ENCODE results near the gene PPFIA1.
"Not testable (repeated sequence)": the region's sequence is repeated elsewhere in the genome, so short reads cannot be mapped to it uniquely, and the experiment has no call there.

PPFIA1 gene

DNA sequence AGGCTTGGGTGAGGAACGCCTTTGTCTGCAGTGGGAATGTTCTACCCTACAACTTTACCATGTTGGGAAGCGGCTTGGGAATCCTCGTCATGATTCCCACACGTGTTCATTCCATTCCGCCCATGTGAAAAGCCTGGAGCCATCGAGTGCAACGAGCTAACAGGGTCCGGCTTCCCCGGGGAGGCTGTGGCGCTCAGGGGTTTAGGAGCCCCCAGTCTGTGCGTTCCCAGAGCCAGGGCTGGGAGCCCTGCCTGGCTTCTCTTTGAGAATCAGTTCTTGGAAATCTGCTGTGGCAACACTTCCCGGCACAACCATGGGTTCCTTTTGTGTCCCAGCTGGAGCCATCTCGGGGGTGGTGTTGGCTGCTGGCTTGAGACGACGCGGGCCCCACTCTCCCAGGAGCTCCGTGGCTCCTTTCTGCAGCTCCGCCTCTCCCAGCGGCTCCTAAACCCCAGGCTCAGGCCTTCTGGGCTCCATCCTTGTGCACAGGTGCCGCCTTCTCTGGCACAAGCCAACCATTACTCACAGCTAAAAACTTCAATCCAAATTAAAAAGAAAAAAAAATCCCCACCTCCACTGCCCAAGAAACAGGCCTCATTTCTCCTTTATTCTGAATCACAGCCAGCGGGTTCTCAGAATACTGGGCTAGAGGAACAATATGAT lies 18.7 kb upstream of the PPFIA1 start:
- DNase-seq (ENCODE audit: low read depth in 2 of 2) = no peak

GRCh38 chr11:70252844-70253243 lies 17.6 kb upstream of the PPFIA1 start:
- no peak for DNase-seq (ENCODE audit: low read depth in 2 of 2)

- DNase-seq (ENCODE audit: low read depth in 2 of 2) = no peak
These were observed 14.9 kb upstream of the PPFIA1 start for GRCh38 chr11:70255477-70256116.

DNA sequence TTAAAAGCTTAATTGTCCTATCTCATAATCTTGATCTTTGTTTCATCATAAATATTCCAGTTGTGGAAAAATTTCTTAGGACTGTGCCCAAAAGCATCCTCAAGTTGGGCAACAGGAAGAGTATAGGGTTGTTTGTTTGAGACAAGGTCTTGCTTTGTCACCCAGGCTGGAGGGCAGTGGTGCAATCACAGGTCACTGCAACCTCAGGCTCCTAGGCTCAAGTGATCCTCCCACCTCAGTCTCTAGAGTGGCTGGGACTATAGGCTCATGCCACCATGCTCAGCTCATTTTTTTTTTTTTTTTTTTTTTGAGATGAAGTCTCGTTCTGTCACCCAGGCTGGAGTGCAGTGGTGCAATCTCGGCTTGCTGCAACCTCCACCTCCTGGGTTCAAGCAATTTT lies 11.4 kb upstream of the PPFIA1 start:
- DNase-seq (ENCODE audit: low read depth in 2 of 2) = not testable (repeated sequence)

DNA sequence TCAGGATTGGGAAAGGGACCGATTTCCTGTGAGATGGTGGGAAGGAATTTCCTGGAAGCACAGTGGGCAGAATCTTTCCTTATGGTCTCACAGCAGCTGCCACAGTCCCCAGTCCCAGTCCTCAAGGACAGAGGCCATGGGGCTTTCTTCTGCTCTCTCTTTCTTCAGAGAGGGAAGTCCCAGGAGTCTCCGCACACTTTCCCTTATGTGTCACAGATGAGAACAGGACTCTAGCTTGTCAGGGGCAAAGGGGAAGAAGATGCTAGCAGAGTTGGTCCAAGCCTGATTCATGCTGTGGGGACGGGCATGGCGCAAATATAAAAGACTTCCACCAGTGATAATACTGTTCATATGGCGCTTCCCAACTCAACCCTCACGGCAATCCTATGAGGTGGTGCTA lies 7.5 kb upstream of the PPFIA1 start:
- no peak for DNase-seq (ENCODE audit: low read depth in 2 of 2)

DNA sequence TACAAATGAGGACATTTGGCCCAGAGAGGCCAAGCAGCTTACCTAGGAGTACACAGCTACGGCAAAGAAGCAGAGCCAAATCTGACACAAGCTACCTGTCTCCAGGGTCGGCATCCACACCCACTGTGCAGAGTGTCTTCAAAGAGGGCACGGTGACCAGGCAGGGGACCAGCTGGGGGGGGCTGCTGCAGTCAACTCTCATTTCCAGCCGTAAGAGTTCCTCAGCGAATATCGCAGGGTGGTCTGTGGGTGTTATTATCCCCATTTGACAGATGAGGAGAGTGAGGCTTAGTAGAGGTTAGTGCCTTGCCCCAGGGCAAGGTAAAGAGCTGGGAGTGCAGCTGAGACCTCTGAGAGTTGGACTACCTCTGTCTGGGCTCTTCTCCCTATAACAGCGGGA lies 7.1 kb upstream of the PPFIA1 start:
- DNase-seq (ENCODE audit: low read depth in 2 of 2) = no peak

GRCh38 chr11:70265341-70265740 lies 5.1 kb upstream of the PPFIA1 start:
- DNase-seq (ENCODE audit: low read depth in 2 of 2) = no peak

- DNase-seq (ENCODE audit: low read depth in 2 of 2) = no peak
These were observed 3.0 kb upstream of the PPFIA1 start for GRCh38 chr11:70267405-70267950.

DNA sequence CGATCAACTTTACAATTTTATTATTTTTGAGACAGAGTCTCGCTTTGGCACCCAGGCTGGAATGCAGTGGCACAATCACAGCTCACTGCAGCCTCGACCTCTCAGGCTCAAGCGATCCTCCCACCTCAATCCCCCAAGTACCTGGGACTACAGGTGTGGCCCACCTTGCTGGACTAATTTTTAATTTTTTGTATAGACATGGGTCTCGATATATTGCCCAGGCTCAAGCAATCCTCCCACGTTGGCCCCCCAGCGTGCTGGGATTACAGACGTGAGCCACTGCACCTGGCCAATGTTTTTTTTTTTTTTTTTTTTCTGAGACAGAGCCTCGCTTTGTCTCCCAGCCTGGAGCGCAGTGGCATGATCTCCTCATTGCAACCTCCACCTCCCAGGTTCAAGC lies 2.0 kb upstream of the PPFIA1 start:
- no peak for DNase-seq (ENCODE audit: low read depth in 2 of 2)

GRCh38 chr11:70270877-70271648 lies 573 bp downstream of the PPFIA1 start:
- DNase-seq (ENCODE audit: low read depth in 2 of 2) = peak; percentile 13 to 30

DNA sequence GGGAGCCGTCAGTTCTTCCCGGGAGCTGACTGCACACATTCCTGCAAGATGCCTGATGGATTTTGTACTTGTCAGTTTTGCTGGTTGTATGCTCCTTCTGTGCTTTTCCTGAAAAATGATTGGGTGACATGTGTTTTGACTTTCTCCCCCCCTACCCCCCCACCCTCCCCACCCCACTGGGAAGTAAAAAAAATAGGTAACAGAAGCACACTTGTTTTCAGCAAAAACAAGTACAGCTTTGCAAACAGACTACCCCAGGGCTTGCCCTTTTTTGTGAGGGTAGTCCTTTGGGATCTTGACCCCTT lies 1.1 kb downstream of the PPFIA1 start:
- no peak for DNase-seq (ENCODE audit: low read depth in 2 of 2)

- no peak for DNase-seq (ENCODE audit: low read depth in 2 of 2)
These were observed 1.5 kb downstream of the PPFIA1 start for GRCh38 chr11:70272009-70272408.

DNA sequence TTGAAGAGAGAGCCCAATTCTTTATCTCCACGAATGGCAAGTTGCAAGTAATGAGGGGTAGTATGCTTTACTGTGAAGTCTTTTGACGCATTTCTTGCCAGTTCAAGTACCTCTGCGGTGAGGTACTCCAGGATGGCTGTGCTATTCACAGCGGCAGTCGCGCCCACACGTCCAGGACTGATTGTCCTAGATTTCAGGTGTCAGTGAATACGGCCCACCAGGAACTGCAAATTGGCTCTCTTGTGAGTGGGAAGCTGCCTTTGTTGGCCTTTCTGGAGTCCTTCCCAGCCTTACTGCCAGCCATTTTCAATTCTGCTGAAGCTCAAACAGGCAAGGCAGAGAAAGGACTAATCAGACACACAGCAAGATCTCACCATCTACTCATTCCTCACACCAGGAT lies 8.5 kb downstream of the PPFIA1 start:
- no peak for DNase-seq (ENCODE audit: low read depth in 2 of 2)

DNA sequence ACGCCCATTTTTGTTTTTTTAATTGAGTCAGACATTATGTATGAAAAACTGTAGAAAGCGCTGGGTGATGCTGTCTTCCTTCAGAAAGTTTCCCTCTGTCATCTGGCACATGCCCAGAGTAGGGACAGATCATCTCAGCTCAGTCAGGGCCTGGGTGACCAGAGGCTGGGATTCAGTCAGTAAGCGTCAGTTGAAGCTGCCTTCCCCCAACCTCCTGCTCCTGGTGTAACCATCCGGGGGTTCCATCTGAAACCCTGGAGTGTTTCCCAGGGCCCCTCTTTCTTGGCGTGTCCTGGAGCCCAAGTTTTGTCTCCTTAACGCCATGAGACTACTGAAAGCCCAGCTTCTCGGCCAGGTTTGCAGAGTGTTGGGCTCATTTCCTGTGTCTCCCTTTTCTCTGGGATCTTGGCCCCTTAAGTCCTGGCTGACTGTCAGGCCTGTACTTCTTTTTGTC lies 10.7 kb downstream of the PPFIA1 start:
- no peak for DNase-seq (ENCODE audit: low read depth in 2 of 2)

GRCh38 chr11:70282012-70282411 lies 11.5 kb downstream of the PPFIA1 start:
- no peak for DNase-seq (ENCODE audit: low read depth in 2 of 2)

DNA sequence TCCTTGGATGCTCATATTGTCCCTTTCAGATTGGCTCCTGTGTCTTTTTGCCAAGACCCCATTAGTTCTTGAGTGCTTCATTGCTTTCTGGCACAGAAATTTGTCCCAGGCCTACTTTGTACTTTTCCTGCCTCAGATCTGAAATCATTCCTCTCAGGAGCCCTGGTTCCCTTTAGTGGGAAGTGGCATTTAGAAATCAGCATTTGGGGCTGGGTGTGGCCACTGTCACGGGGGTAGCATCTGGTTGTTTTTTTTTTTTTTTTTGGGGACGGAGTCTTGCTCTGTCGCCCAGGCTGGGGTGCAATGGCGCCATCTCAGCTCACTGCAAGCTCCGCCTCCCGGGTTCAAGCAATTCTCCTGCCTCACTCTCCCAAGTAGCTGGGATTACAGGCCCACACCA lies 18.2 kb downstream of the PPFIA1 start:
- DNase-seq (ENCODE audit: low read depth in 2 of 2) = no peak

- DNase-seq (ENCODE audit: low read depth in 2 of 2) = no peak
These were observed 19.1 kb downstream of the PPFIA1 start for GRCh38 chr11:70289582-70289981.

DNA sequence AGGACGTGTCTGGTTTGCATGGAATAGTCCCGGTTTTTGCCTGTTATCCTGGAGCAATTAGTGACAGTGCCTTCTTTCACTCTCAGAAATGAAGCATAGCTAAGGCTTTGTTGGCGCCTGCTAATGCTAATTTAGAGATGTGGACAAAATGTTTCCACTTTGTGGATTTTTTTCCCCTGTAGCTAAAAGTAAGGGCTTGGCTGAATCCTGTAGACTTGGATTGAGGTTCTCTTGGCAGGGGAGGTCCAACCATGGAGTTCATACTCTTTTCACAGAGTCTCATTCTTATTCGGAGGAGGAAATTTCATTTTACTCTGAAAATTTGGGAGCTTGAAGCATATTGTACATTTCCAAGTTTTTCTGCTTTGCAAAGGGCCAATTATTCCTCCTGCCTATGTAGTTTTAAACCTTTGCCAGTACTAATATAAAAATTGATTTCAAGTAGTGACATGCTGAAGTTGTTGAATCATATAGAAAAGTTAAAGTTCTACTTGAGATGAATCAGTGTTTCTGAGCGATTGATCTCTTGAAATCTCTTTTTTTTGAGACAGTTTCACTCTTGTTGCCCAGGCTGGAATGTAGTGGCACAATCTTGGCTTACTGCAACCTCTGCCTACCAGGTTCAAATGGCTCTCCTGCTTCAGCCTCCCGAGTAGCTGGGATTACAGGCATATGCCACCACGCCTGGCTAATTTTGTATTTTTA lies 20.0 kb downstream of the PPFIA1 start:
- no peak for DNase-seq (ENCODE audit: low read depth in 2 of 2)

GRCh38 chr11:70292166-70292565 lies 21.7 kb downstream of the PPFIA1 start:
- DNase-seq (ENCODE audit: low read depth in 2 of 2) = no peak

DNA sequence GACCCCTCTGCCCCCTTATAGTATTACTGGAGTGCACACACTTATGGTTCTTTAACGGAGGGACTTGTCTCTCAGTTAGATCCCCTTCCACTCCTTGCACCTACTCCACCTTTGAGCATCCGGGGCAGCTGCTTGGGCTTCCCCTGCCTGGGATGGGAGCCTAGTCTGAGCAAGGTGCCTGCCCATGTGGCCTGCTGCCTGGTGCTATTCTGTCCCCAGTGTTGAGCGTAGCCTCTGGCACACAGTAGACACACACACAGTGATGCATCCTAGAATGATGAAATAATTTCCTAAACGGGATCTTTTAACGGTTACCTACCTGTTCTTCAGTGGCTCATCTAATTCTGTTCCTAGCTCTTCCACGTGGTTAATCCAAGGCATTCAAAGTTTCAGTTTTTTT lies 22.4 kb downstream of the PPFIA1 start:
- no peak for DNase-seq (ENCODE audit: low read depth in 2 of 2)

GRCh38 chr11:70295166-70295565 lies 24.7 kb downstream of the PPFIA1 start:
- DNase-seq (ENCODE audit: low read depth in 2 of 2) = not testable (repeated sequence)

- DNase-seq (ENCODE audit: low read depth in 2 of 2) = no peak
These were observed 26.2 kb downstream of the PPFIA1 start for GRCh38 chr11:70296681-70297080.
